PC-3 (cell line): ENCODE results near the gene ZNHIT1. TPM values are rescaled to one million over a fixed set of nuclear protein-coding genes. Genes with fewer than 3 reads are reported as not detected.

Source experiments
- ATAC-seq: fragments of 200-7000 bp; cut with Tn5 transposase; 2 replicates; pipeline ENCODE4 v1.9.1; 2020; ENCODE audit warnings: mild to moderate bottlenecking, moderate library complexity
- BruUV-seq: library from RNA; stranded (reverse); fragments of 400-500 nt; replicated peaks from 2 replicates; lab custom pipeline; 2021; lab: Mats Ljungman, UMichigan
- CTCF ChIA-PET: fragments of 300-600 bp; sonication (Branson Sonifier 250); formaldehyde crosslinking; loops from one replicate; lab custom pipeline; 2022; ENCODE audit warnings: antibody characterized with exemption; lab: Charles Lee
- POLR2A ChIA-PET: fragments of 300-600 bp; sonication (Branson Sonifier 250); formaldehyde crosslinking; loops from one replicate; lab custom pipeline; 2022; ENCODE audit warnings: antibody characterized with exemption; ENCODE audit not compliant: unreplicated experiment; lab: Charles Lee
- DNase-seq: peaks from one replicate; pipeline ENCODE4 v3.0.0-alpha.2; 2015
- H2AFZ ChIP-seq: fragments of 300-600 bp; sonication (generic); 2 replicates; pipeline ENCODE4 v1.6.0; 2016; ENCODE audit warnings: antibody characterized with exemption, low read length
- H3F3A ChIP-seq: fragments of 300-600 bp; sonication (generic); one replicate; pipeline ENCODE4 v1.6.0; 2017; ENCODE audit warnings: antibody characterized with exemption, low read length, control low read depth, mild to moderate bottlenecking; ENCODE audit not compliant: unreplicated experiment
- H3K27ac ChIP-seq: fragments of 300-600 bp; sonication (generic); 2 replicates; pipeline ENCODE4 v1.5.1; 2016; ENCODE audit warnings: mild to moderate bottlenecking, low read length
- H3K27me3 ChIP-seq: fragments of 300-600 bp; sonication (generic); 2 replicates; pipeline ENCODE4 v1.6.1; 2016; ENCODE audit warnings: low read length, mixed read lengths
- H3K36me3 ChIP-seq: fragments of 300-600 bp; sonication (generic); 2 replicates; pipeline ENCODE4 v1.6.1; 2016; ENCODE audit warnings: low read depth, mixed run types, low read length, mixed read lengths
- H3K4me1 ChIP-seq: fragments of 300-600 bp; sonication (generic); 2 replicates; pipeline ENCODE4 v1.5.1; 2016; ENCODE audit warnings: low read length; ENCODE audit not compliant: insufficient read depth
- H3K4me2 ChIP-seq: fragments of 300-600 bp; sonication (generic); 2 replicates; pipeline ENCODE4 v1.6.0; 2016; ENCODE audit warnings: low read length
- H3K4me3 ChIP-seq: fragments of 300-600 bp; sonication (generic); 2 replicates; pipeline ENCODE4 v1.5.1; 2016; ENCODE audit warnings: mild to moderate bottlenecking, low read length, mixed read lengths
- H3K79me2 ChIP-seq: fragments of 300-600 bp; sonication (generic); 2 replicates; pipeline ENCODE4 v1.6.1; 2017; ENCODE audit warnings: low read length, mixed read lengths
- H3K9ac ChIP-seq: fragments of 300-600 bp; sonication (generic); 2 replicates; pipeline ENCODE4 v1.6.0; 2016; ENCODE audit warnings: mild to moderate bottlenecking, low read length
- H3K9me2 ChIP-seq: fragments of 300-600 bp; sonication (generic); replicated peaks from 2 replicates; pipeline ENCODE4 v1.6.1; 2016; ENCODE audit warnings: mixed run types, low read length, mixed read lengths
- H3K9me3 ChIP-seq: fragments of 300-600 bp; sonication (generic); 2 replicates; pipeline ENCODE4 v1.6.1; 2016; ENCODE audit warnings: low read length, mixed read lengths
- H4K20me1 ChIP-seq: fragments of 300-600 bp; sonication (generic); 2 replicates; pipeline ENCODE4 v1.6.1; 2016; ENCODE audit warnings: low read length, mixed read lengths
- CTCF ChIP-seq: fragments of 300-600 bp; sonication (generic); conservative IDR thresholded peaks from 2 replicates; pipeline ENCODE4 v1.5.1; 2017; ENCODE audit warnings: antibody characterized with exemption, low read depth, mild to moderate bottlenecking, low read length
- EZH2 ChIP-seq: fragments of 300-600 bp; sonication (generic); IDR thresholded peaks from one replicate; pipeline ENCODE4 v1.6.1; 2017; ENCODE audit warnings: antibody characterized with exemption, mild to moderate bottlenecking, low read length; ENCODE audit not compliant: unreplicated experiment
- EZH2phosphoT487 ChIP-seq: fragments of 300-600 bp; sonication (generic); IDR thresholded peaks from 2 replicates; pipeline ENCODE4 v1.6.1; 2018; ENCODE audit warnings: mild to moderate bottlenecking, antibody characterized with exemption, low read length, borderline replicate concordance
- intact Hi-C: fragments of 100-400 bp; cut with micrococcal nuclease; formaldehyde crosslinking; loops from 2 replicates; pipeline ENCODE4 v1.9.0; 2023
- total RNA-seq: library from RNA; depleted of rRNA; stranded (reverse); fragments of >200 nt; gene quantifications from 2 replicates; pipeline ENCODE4 v1.2.3, GENCODE V29; 2014

ZNHIT1 gene
- total RNA-seq, 1 experiment from 2014 or later: 188 TPM

GRCh38 chr7:101239951-101240220 is 21.9 kb downstream of the ZNHIT1 start:
- TF ChIP-seq CTCF (no peak), EZH2phosphoT487 (no peak), EZH2 (no peak)
- Histone ChIP-seq H3K4me2 (no peak overlapping the region), H3K4me3 (no peak overlapping the region), H3K4me1 (peaks cover 6% of the 10 kb centered on the region), H3K9me2 (no peaks in the 10 kb centered on the region), H4K20me1 (no peaks in the 10 kb centered on the region), H3K36me3 (no peaks in the 10 kb centered on the region), H3K27ac (no peak overlapping the region), H3K27me3 (no peaks in the 10 kb centered on the region), H2AFZ (no peak overlapping the region), H3K9me3 (no peaks in the 10 kb centered on the region), H3K79me2 (peaks cover 16% of the 10 kb centered on the region), H3F3A (no peaks in the 10 kb centered on the region), H3K9ac (no peak overlapping the region)
- ChIA-PET CTCF (no interaction called here), POLR2A (no interaction called here)
- intact Hi-C loops: no loop called here
- no TSS peak for BruUV-seq
- no peak for DNase-seq
- ATAC-seq: no peak

DNA sequence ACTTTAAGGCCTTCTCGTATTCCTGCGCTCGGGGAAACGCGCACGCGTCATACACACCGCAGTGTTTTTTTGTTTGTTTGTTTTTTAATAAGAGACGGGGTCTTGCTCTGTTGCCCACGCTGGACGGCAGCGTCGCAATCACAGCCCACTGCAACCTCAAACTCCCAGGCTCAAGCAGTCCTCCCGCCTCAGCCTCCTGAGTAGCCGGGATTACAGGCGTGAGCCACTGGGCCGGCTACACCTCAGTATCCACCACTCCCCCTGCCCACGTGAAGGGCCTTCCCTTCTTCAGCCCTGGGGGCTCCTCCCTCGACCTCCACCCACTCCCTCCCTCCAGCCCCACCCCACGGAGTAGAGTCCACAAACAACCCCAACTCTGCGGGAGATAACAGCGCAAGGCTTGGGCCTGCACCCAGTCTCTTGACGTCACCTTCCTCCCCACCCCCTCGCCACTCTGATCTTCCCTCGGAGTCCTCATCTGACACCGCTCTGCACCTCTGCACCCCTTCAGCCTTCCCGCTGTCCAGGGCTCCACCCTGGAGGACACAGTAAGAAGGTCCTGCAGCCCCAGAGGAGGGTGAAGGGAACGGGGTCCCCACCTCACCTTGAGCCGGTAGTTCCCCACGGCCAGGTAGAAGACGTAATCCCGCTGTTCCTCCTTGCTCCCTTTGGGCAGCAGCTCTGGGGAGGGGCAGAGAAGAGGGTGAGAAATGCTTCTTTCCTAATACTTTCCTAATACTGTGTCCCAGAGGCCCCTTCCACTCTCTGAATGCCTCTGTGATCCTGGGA is 22.5 kb downstream of the ZNHIT1 start:
- CTCF ChIA-PET: no interaction called here
- peaks cover 10% of the 10 kb centered on the region for H3K4me1 ChIP-seq
- H2AFZ ChIP-seq: no peak overlapping the region
- POLR2A ChIA-PET: no interaction called here
- no peaks in the 10 kb centered on the region for H3K9me2 ChIP-seq
- TF ChIP-seq EZH2: no peak
- TF ChIP-seq CTCF: no peak
- no peak for TF ChIP-seq EZH2phosphoT487
- H3K9ac ChIP-seq: no peak overlapping the region
- BruUV-seq: no TSS peak
- peaks cover 16% of the 10 kb centered on the region for H3K79me2 ChIP-seq
- H4K20me1 ChIP-seq: no peaks in the 10 kb centered on the region
- H3K9me3 ChIP-seq: no peaks in the 10 kb centered on the region
- no peaks in the 10 kb centered on the region for H3K27me3 ChIP-seq
- no peaks in the 10 kb centered on the region for H3F3A ChIP-seq
- DNase-seq: no peak
- H3K36me3 ChIP-seq: no peaks in the 10 kb centered on the region
- H3K4me2 ChIP-seq: no peak overlapping the region
- H3K4me3 ChIP-seq: no peak overlapping the region
- ATAC-seq: no peak
- intact Hi-C loops: no loop called here
- H3K27ac ChIP-seq: no peak overlapping the region

DNA sequence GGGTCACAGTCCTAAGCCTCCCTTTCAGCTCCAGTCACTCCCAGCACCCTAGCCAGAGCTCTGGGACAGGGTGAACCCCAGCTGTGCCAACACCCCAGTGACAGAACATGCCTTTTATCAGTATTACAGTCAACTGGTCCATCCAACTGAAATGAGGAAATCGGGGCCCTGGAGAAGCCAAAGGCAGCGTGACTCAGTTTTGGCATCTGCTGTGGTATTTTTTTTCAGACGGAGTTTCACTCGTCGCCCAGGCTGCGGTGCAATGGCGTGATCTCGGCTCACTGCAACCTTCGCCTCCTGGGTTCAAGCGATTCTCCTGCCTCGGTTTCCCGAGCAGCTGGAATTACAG is 23.0 kb downstream of the ZNHIT1 start:
- Histone ChIP-seq H2AFZ (no peak overlapping the region), H3K4me3 (no peak overlapping the region), H3K9ac (no peak overlapping the region), H3K27me3 (no peaks in the 10 kb centered on the region), H3K9me3 (no peaks in the 10 kb centered on the region), H3K9me2 (no peaks in the 10 kb centered on the region), H3K27ac (no peak overlapping the region), H3K4me1 (peaks cover 13% of the 10 kb centered on the region), H3K36me3 (no peaks in the 10 kb centered on the region), H3K79me2 (peaks cover 21% of the 10 kb centered on the region), H4K20me1 (no peaks in the 10 kb centered on the region), H3K4me2 (no peak overlapping the region), H3F3A (no peaks in the 10 kb centered on the region)
- no peak for DNase-seq
- POLR2A ChIA-PET: interaction anchor here (0.6 kb wide), 1 partner anchor 23 kb away, joined by 25 read pairs; the partner anchor contains the start of gene ZNHIT1
- CTCF ChIA-PET: no interaction called here
- no peak for ATAC-seq
- intact Hi-C loops: no loop called here
- no TSS peak for BruUV-seq
- no peak for TF ChIP-seq CTCF
- TF ChIP-seq EZH2phosphoT487: no peak
- no peak for TF ChIP-seq EZH2
